GM10266 (cell line): ENCODE results near the gene LRRC4B.
"Not testable (repeated sequence)": the region's sequence is repeated elsewhere in the genome, so short reads cannot be mapped to it uniquely, and the experiment has no call there.

Source experiments
- DNase-seq: peaks from one replicate; pipeline ENCODE4 v3.0.0; 2012; ENCODE audit errors: extremely low spot score
- CTCF ChIP-seq: IDR thresholded peaks from 2 replicates; pipeline ENCODE4 v1.5.1; 2012; ENCODE audit warnings: mild to moderate bottlenecking, low read depth; ENCODE audit not compliant: control insufficient read depth, insufficient read depth; ENCODE audit errors: missing control alignments

Gene LRRC4B

GRCh38 chr19:50567882-50568727 is at the start of gene LRRC4B:
Gene LRRC4B, minus strand, starts transcription at chr19:50568435. Its CDS starts 19,597 bp downstream, at chr19:50548838.
- DNase-seq, result no peak
- TF ChIP-seq CTCF, result no peak

- not testable (repeated sequence) for DNase-seq
Observed at GRCh38 chr19:50612504-50613404, 44.5 kb upstream of the LRRC4B start.

- TF ChIP-seq CTCF, result peak; percentile 37
- DNase-seq, result peak; percentile 86
Observed at GRCh38 chr19:50607874-50608785, 39.9 kb upstream of the LRRC4B start.

- no peak for TF ChIP-seq CTCF
- DNase-seq, result no peak
Observed at GRCh38 chr19:50607388-50607787, 39.2 kb upstream of the LRRC4B start.

GRCh38 chr19:50606059-50606836 is 38.0 kb upstream of the LRRC4B start:
- DNase-seq, result not testable (repeated sequence)

GRCh38 chr19:50604264-50605073 is 36.2 kb upstream of the LRRC4B start:
- DNase-seq, result not testable (repeated sequence)

GRCh38 chr19:50602935-50603334 is 34.7 kb upstream of the LRRC4B start:
- no peak for DNase-seq
- no peak for TF ChIP-seq CTCF
